G401.6 (cell line): ENCODE measurements around the gene GPC6.

ENCODE experiments used
- FAIRE-seq: peaks from 2 replicates; lab custom pipeline; 2012; peaks lifted over from hg19 to GRCh38; lab: Jason Lieb, UNC

GPC6 gene

GRCh38 chr13:94311893-94312292 lies 1085.3 kb downstream of the GPC6 start:
- FAIRE-seq, result no peak

- FAIRE-seq, result no peak
These were observed 1086.1 kb downstream of the GPC6 start for GRCh38 chr13:94312511-94313216.

GRCh38 chr13:94313321-94313910 lies 1086.8 kb downstream of the GPC6 start:
- no peak for FAIRE-seq

GRCh38 chr13:94313926-94314325 lies 1087.3 kb downstream of the GPC6 start:
- no peak for FAIRE-seq

GRCh38 chr13:94315188-94315587 lies 1088.6 kb downstream of the GPC6 start:
- no peak for FAIRE-seq

GRCh38 chr13:94317063-94317491 lies 1090.5 kb downstream of the GPC6 start:
- FAIRE-seq, result no peak

GRCh38 chr13:94318418-94318817 lies 1091.8 kb downstream of the GPC6 start:
- no peak for FAIRE-seq

- no peak for FAIRE-seq
These were observed 1092.9 kb downstream of the GPC6 start for GRCh38 chr13:94319501-94319900.

GRCh38 chr13:94322925-94323763 lies 1096.5 kb downstream of the GPC6 start:
- no peak for FAIRE-seq

GRCh38 chr13:94323764-94324758 lies 1097.5 kb downstream of the GPC6 start:
- FAIRE-seq, result no peak

- no peak for FAIRE-seq
These were observed 1098.3 kb downstream of the GPC6 start for GRCh38 chr13:94324767-94325540.

GRCh38 chr13:94325650-94326049 lies 1099.0 kb downstream of the GPC6 start:
- no peak for FAIRE-seq

- FAIRE-seq, result no peak
These were observed 1100.7 kb downstream of the GPC6 start for GRCh38 chr13:94327318-94327717.

- FAIRE-seq, result no peak
These were observed 1101.9 kb downstream of the GPC6 start for GRCh38 chr13:94328381-94329041.

- no peak for FAIRE-seq
These were observed 1102.7 kb downstream of the GPC6 start for GRCh38 chr13:94329277-94329676.

GRCh38 chr13:94329754-94330551 lies 1103.3 kb downstream of the GPC6 start:
- FAIRE-seq, result no peak

- FAIRE-seq, result no peak
These were observed 1104.0 kb downstream of the GPC6 start for GRCh38 chr13:94330552-94331071.

GRCh38 chr13:94331281-94331680 lies 1104.7 kb downstream of the GPC6 start:
- no peak for FAIRE-seq

GRCh38 chr13:94332359-94333096 lies 1105.9 kb downstream of the GPC6 start:
- FAIRE-seq, result no peak
